Upper lobe of right lung (tissue), 1 donor: ENCODE data around the gene STT3A. TPM values are rescaled to one million over a fixed set of nuclear protein-coding genes. Genes with fewer than 3 reads are reported as not detected.

Experiments
- ATAC-seq: fragments of 200-7000 bp; cut with Tn5 transposase; one replicate; pipeline ENCODE4 v1.9.1; 2020; ENCODE audit warnings: mild to moderate bottlenecking, moderate library complexity
- DNase-seq: peaks from one replicate; pipeline ENCODE4 v3.0.0-alpha.2; 2020
- H3K27ac ChIP-seq: fragments of 200-600 bp; one replicate; pipeline ENCODE4 v1.8.0; 2022
- H3K27me3 ChIP-seq: fragments of 200-600 bp; one replicate; pipeline ENCODE4 v1.8.0; 2022; ENCODE audit warnings: mild to moderate bottlenecking
- H3K36me3 ChIP-seq: fragments of 200-600 bp; one replicate; pipeline ENCODE4 v1.8.0; 2022
- H3K4me1 ChIP-seq: fragments of 200-600 bp; one replicate; pipeline ENCODE4 v1.8.0; 2022
- H3K4me3 ChIP-seq: fragments of 200-600 bp; one replicate; pipeline ENCODE4 v1.8.0; 2022; ENCODE audit warnings: mild to moderate bottlenecking
- H3K9me3 ChIP-seq: fragments of 200-600 bp; one replicate; pipeline ENCODE4 v1.8.0; 2022
- intact Hi-C: fragments of 100-400 bp; cut with DNase I; formaldehyde crosslinking; loops from one replicate; pipeline ENCODE4 v1.11.0; 2022
- total RNA-seq: library from RNA; stranded (reverse); fragmentation: NEBNext Ultra II Directional; extraction: Animal tissue kit (Norgen Biotek cat#: 25700); gene quantifications from one replicate; pipeline ENCODE4 v1.2.1, GENCODE V29; 2021
- TF ChIP-seq, protein P1 (sequence below): fragments of 200-600 bp; IDR thresholded peaks from one replicate; pipeline ENCODE4 v1.8.0; 2022; ENCODE audit warnings: antibody characterized with exemption
- donor health status: DM: no; HTN: yes; CAD: no; lungs with severe emphysema.

Gene STT3A
- total RNA-seq, 1 donor from 2014 or later, result 131 TPM

DNA sequence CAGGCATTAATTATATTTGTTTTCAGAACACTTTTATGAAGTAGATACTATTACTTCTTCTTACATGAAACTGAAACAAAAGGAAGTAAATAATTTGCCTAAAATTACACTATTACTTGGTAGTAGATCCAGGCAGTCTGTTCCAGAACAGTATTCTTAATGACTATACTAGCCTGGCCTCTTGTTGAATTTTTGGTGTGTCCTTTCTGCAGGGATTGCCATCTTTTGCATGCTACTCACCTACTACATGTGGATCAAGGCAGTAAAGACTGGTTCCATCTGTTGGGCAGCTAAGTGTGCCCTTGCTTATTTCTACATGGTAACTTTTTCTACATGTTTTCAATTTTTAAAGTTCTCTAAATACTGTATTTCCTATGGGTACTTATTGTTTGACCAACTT is 12.8 kb downstream of the STT3A start:
- no peaks in the 10 kb centered on the region for H3K27me3 ChIP-seq
- H3K36me3 ChIP-seq, result peaks cover 100% of the 10 kb centered on the region
- DNase-seq (no peak), ATAC-seq (no peak)
- no peaks in the 10 kb centered on the region for H3K4me1 ChIP-seq
- intact Hi-C loops, result no loop called here
- TF ChIP-seq, protein P1, sequence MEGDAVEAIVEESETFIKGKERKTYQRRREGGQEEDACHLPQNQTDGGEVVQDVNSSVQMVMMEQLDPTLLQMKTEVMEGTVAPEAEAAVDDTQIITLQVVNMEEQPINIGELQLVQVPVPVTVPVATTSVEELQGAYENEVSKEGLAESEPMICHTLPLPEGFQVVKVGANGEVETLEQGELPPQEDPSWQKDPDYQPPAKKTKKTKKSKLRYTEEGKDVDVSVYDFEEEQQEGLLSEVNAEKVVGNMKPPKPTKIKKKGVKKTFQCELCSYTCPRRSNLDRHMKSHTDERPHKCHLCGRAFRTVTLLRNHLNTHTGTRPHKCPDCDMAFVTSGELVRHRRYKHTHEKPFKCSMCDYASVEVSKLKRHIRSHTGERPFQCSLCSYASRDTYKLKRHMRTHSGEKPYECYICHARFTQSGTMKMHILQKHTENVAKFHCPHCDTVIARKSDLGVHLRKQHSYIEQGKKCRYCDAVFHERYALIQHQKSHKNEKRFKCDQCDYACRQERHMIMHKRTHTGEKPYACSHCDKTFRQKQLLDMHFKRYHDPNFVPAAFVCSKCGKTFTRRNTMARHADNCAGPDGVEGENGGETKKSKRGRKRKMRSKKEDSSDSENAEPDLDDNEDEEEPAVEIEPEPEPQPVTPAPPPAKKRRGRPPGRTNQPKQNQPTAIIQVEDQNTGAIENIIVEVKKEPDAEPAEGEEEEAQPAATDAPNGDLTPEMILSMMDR, result no peak
- H3K9me3 ChIP-seq, result no peaks in the 10 kb centered on the region
- H3K27ac ChIP-seq, result no peak overlapping the region
- no peak overlapping the region for H3K4me3 ChIP-seq

DNA sequence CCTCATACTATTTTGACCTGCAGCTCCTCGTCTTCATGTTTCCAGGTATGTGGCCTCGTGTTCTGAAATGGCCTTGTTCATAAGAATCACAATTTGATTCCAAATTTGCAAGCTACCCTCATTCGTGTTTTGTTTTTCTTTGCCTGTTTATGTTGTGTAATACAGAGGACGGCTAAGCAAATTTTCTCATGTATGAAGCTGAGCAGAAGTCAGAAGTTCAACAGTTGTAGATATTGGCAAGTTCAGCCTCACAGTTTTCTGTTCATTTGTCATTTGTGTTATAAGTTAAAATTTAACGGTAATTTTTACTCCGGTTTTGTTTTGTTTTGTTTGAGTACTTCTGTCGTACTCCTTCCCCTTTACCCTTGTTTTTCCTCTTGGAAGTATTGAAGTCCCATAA is 16.9 kb downstream of the STT3A start:
- Histone ChIP-seq H3K36me3 (peaks cover 100% of the 10 kb centered on the region), H3K4me1 (no peaks in the 10 kb centered on the region), H3K27me3 (no peaks in the 10 kb centered on the region), H3K4me3 (no peak overlapping the region), H3K9me3 (no peaks in the 10 kb centered on the region), H3K27ac (no peak overlapping the region)
- intact Hi-C loops, result no loop called here
- DNase-seq, result no peak
- no peak for ATAC-seq
- TF ChIP-seq, protein P1, result no peak

DNA sequence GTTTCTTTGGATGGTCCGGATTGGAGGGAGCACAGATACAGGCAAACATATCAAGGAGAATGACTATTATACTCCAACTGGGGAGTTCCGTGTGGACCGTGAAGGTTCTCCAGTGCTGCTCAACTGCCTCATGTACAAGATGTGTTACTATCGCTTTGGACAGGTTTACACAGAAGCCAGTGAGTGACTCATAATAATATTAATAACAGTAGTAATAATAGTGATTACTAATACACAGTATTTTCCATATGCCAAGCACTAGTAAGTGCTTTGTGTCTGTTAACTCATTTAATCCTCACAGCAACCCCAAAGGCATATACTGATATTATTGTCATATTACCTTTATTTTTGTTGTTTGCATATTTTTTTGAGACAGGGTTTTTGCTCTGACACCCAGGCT is 25.7 kb downstream of the STT3A start:
- DNase-seq, result no peak
- TF ChIP-seq, protein P1, result no peak
- H3K27ac ChIP-seq, result no peak overlapping the region
- H3K36me3 ChIP-seq, result peaks cover 89% of the 10 kb centered on the region
- no peak for ATAC-seq
- H3K4me1 ChIP-seq, result no peaks in the 10 kb centered on the region
- H3K27me3 ChIP-seq, result no peaks in the 10 kb centered on the region
- H3K4me3 ChIP-seq, result no peak overlapping the region
- H3K9me3 ChIP-seq, result no peaks in the 10 kb centered on the region
- intact Hi-C loops, result no loop called here

DNA sequence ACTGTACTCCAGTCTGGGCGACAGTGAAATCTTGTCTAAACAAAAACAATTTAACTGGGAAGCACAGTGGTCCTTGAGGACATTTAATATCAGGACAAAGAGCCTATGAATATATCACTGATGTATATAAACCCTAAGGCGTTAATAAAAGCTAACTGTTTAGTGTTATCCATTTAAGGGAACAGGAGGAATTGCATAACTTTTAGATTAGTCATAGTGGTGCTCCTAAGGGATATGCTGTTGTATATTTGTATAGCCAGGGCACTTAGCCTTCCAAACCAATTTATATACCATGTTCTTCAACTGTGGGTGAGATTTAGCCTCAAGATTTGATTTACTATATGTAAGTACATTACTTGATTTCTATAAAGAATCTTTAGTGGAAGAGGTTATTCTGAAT is 29.3 kb downstream of the STT3A start:
- Histone ChIP-seq H3K36me3 (peaks cover 53% of the 10 kb centered on the region), H3K4me1 (peaks cover 13% of the 10 kb centered on the region), H3K27ac (no peak overlapping the region), H3K4me3 (no peak overlapping the region), H3K27me3 (no peaks in the 10 kb centered on the region), H3K9me3 (no peaks in the 10 kb centered on the region)
- intact Hi-C loops, result no loop called here
- DNase-seq (no peak), ATAC-seq (no peak)
- TF ChIP-seq, protein P1, result no peak

DNA sequence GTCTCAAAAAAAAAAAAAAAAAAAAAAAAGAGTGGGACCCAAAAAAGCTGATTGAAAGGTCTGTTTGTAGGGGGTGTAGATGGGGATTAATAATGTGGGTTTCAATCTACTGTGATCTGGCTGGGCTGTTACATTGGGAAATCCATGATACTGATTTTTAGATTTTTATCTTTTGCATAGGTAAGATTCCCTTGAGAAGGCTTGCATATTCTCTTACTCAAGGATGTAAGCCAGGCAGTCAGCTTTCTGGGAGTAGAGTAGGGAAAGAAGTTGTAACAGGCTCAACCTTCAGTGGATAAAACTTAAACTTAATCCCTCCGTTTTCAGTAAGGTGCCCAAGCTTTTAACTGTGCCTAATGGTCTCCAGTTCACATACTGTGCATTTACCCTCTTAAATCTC is 30.4 kb downstream of the STT3A start:
- intact Hi-C loops, result no loop called here

More for the DNA sequence above, 30.4 kb downstream of the STT3A start:
- H3K4me1 ChIP-seq, result peaks cover 13% of the 10 kb centered on the region
- no peak overlapping the region for H3K27ac ChIP-seq
- H3K9me3 ChIP-seq, result no peaks in the 10 kb centered on the region
- no peak overlapping the region for H3K4me3 ChIP-seq
- no peaks in the 10 kb centered on the region for H3K27me3 ChIP-seq
- peaks cover 42% of the 10 kb centered on the region for H3K36me3 ChIP-seq
- TF ChIP-seq, protein P1, result no peak
- ATAC-seq, result no peak
- no peak for DNase-seq
